ENCODE data around the gene CDSN.

DNA sequence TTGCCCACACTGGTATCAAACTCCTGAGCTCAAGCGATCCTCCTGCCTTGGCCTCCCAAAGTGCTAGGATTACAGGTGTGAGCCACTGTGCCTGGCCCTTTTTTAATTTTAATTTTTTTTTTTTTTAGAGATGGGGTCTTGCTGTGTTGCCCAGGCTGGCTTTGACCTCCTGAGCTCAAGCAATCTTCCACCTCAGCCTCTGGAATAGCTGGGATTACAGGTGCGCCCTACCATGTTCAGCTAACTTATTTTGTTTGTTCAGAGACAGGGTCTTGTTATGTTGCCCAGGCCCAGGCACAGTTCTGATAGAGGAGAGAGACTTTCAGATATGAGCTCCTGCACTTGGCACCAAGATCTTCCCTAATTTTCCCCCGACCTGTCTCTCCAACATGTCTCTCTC is 10.5 kb upstream of the CDSN start:
- no peak for TF ChIP-seq EZH2 (IDR thresholded peaks at IDR 0.05; ENCODE audit: borderline replicate concordance, insufficient read depth, low read depth, low read length, poor library complexity, severe bottlenecking)
- TF ChIP-seq, protein P1, sequence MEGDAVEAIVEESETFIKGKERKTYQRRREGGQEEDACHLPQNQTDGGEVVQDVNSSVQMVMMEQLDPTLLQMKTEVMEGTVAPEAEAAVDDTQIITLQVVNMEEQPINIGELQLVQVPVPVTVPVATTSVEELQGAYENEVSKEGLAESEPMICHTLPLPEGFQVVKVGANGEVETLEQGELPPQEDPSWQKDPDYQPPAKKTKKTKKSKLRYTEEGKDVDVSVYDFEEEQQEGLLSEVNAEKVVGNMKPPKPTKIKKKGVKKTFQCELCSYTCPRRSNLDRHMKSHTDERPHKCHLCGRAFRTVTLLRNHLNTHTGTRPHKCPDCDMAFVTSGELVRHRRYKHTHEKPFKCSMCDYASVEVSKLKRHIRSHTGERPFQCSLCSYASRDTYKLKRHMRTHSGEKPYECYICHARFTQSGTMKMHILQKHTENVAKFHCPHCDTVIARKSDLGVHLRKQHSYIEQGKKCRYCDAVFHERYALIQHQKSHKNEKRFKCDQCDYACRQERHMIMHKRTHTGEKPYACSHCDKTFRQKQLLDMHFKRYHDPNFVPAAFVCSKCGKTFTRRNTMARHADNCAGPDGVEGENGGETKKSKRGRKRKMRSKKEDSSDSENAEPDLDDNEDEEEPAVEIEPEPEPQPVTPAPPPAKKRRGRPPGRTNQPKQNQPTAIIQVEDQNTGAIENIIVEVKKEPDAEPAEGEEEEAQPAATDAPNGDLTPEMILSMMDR (IDR thresholded peaks at IDR 0.05): no peak
